ENCODE measurements around the gene SHANK2.

GRCh38 chr11:71213696-71214552 is 38.5 kb downstream of the SHANK2 start:
- TF ChIP-seq EP300 (IDR thresholded peaks at IDR 0.05) (no peak), CTCF (IDR thresholded peaks at IDR 0.05) (no peak)

Measured in upper lobe of left lung (tissue), 4 donors.